Fibroblast of lung (primary cell): Measurements from ENCODE around the gene NCOA1. TPM values are rescaled to one million over a fixed set of nuclear protein-coding genes. Genes with fewer than 3 reads are reported as not detected.

Experiments used
- DNase-seq, 2 donors: peaks; one replicate each; pipeline versions ENCODE4 v3.0.0 to v3.0.0-alpha.2; 2010; ENCODE audit warnings: low read depth in 2 of 2
- H2AFZ ChIP-seq: 2 replicates; pipeline ENCODE4 v1.5.1; 2012; ENCODE audit warnings: low read length, control low read depth, inconsistent platforms
- H3K27ac ChIP-seq: 2 replicates; pipeline ENCODE4 v1.5.1; 2011; ENCODE audit warnings: low read length, control low read depth; ENCODE audit not compliant: insufficient read depth
- H3K27me3 ChIP-seq: 2 replicates; pipeline ENCODE4 v1.5.1; 2011; ENCODE audit warnings: mild to moderate bottlenecking, low read length; ENCODE audit not compliant: control insufficient read depth, insufficient read depth
- H3K36me3 ChIP-seq: 2 replicates; pipeline ENCODE4 v1.5.1; 2011; ENCODE audit warnings: low read length; ENCODE audit not compliant: control insufficient read depth, insufficient read depth
- H3K4me1 ChIP-seq: 2 replicates; pipeline ENCODE4 v1.5.1; 2011; ENCODE audit warnings: low read length; ENCODE audit not compliant: control insufficient read depth, insufficient read depth; ENCODE audit errors: extremely low read depth
- H3K4me2 ChIP-seq: 2 replicates; pipeline ENCODE4 v1.5.1; 2011; ENCODE audit warnings: low read length, control low read depth; ENCODE audit not compliant: insufficient read depth; ENCODE audit errors: extremely low read depth
- H3K4me3 ChIP-seq, 4 experiments: fragments of 200-600 bp in 1 of 4; sonication (generic) in 1 of 4; replicated peaks in 1 of 4; 2 replicates each; pipeline ENCODE4 v1.5.1; 2011 to 2016; ENCODE audit warnings: low read length in 4 of 4, low read depth in 3 of 4, mild to moderate bottlenecking in 3 of 4, control low read depth in 2 of 4, inconsistent platforms in 1 of 4, mixed read lengths in 1 of 4; ENCODE audit not compliant: insufficient read depth in 1 of 4; ENCODE audit errors: control extremely low read depth in 1 of 4
- H3K79me2 ChIP-seq: 2 replicates; pipeline ENCODE4 v1.5.1; 2012; ENCODE audit warnings: mild to moderate bottlenecking, low read length, inconsistent platforms; ENCODE audit not compliant: control insufficient read depth, insufficient read depth
- H3K9ac ChIP-seq: 2 replicates; pipeline ENCODE4 v1.5.1; 2011; ENCODE audit warnings: mild to moderate bottlenecking, low read length, control low read depth; ENCODE audit not compliant: insufficient read depth
- H3K9me3 ChIP-seq: 2 replicates; pipeline ENCODE4 v1.5.1; 2012; ENCODE audit warnings: low read depth, low read length; ENCODE audit not compliant: control insufficient read depth, insufficient read depth
- H4K20me1 ChIP-seq: 2 replicates; pipeline ENCODE4 v1.5.1; 2011; ENCODE audit warnings: low read length; ENCODE audit not compliant: control insufficient read depth, insufficient read depth; ENCODE audit errors: extremely low read depth
- CTCF ChIP-seq, 2 donors: IDR thresholded peaks in 1 of 2; conservative IDR thresholded peaks in 1 of 2; 1 replicate in 1 of 2; 2 replicates in 1 of 2; pipeline ENCODE4 v1.5.1; 2011 to 2012; ENCODE audit warnings: low read length in 2 of 2, control low read depth in 1 of 2, inconsistent platforms in 1 of 2, low read depth in 1 of 2, mild to moderate bottlenecking in 1 of 2
- EZH2 ChIP-seq: IDR thresholded peaks from 2 replicates; pipeline ENCODE4 v1.5.1; 2012; ENCODE audit warnings: low read length, control low read depth, mild to moderate bottlenecking; ENCODE audit errors: missing control alignments
- polyA plus RNA-seq, 2 donors: library from polyadenylated mRNA; depleted of rRNA in 1 of 2; stranded (reverse) in 1 of 2; unstranded in 1 of 2; fragments of >200 nt; gene quantifications; 2 replicates each; pipeline ENCODE4 v1.2.1, GENCODE V29; 2011 to 2012; ENCODE audit warnings: missing spikeins in 1 of 2
- total RNA-seq: library from RNA; depleted of rRNA; stranded (reverse); fragments of >200 nt; gene quantifications from 2 replicates; pipeline ENCODE4 v1.2.1, GENCODE V29; 2014

Gene NCOA1
- total and polyA plus RNA-seq, 2 donors (not counting 1 experiment from before 2014, with no cell fraction given) = 15.5 to 19.8 TPM

- Histone ChIP-seq H2AFZ (no peak overlapping the region), H3K9me3 (no peaks in the 10 kb centered on the region), H3K4me1 (peaks cover 2% of the 10 kb centered on the region), H3K27me3 (no peaks in the 10 kb centered on the region), H3K4me3 (no peak overlapping the region), H3K27ac (no peak overlapping the region), H3K79me2 (no peaks in the 10 kb centered on the region), H4K20me1 (no peaks in the 10 kb centered on the region), H3K36me3 (no peaks in the 10 kb centered on the region), H3K9ac (no peak overlapping the region), H3K4me2 (no peak overlapping the region)
- TF ChIP-seq EZH2 (no peak), CTCF (conservative IDR thresholded peaks at IDR 0.05 in 1 of 2, IDR thresholded peaks at IDR 0.05 in 1 of 2; ENCODE audit: low read depth in 1 of 2, low read length in 2 of 2) (no peak)
- DNase-seq = no peak
Observed at GRCh38 chr2:24514820-24515219, 23.8 kb downstream of the NCOA1 start.

- Histone ChIP-seq H3K4me1 (peaks cover 2% of the 10 kb centered on the region), H3K4me2 (no peak overlapping the region), H3K27me3 (no peaks in the 10 kb centered on the region), H3K36me3 (no peaks in the 10 kb centered on the region), H3K9me3 (no peaks in the 10 kb centered on the region), H3K79me2 (no peaks in the 10 kb centered on the region), H3K27ac (no peak overlapping the region), H3K4me3 (no peak overlapping the region), H4K20me1 (no peaks in the 10 kb centered on the region), H2AFZ (no peak overlapping the region), H3K9ac (no peak overlapping the region)
- no peak for TF ChIP-seq CTCF (conservative IDR thresholded peaks at IDR 0.05 in 1 of 2, IDR thresholded peaks at IDR 0.05 in 1 of 2; ENCODE audit: low read depth in 1 of 2, low read length in 2 of 2)
- TF ChIP-seq EZH2 = no peak
- DNase-seq = no peak
Observed at GRCh38 chr2:24515335-24515734, 24.3 kb downstream of the NCOA1 start.

GRCh38 chr2:24515831-24516230 lies 24.8 kb downstream of the NCOA1 start:
- TF ChIP-seq CTCF (conservative IDR thresholded peaks at IDR 0.05 in 1 of 2, IDR thresholded peaks at IDR 0.05 in 1 of 2; ENCODE audit: low read depth in 1 of 2, low read length in 2 of 2) = no peak
- Histone ChIP-seq H3K27ac (no peak overlapping the region), H3K4me1 (peaks cover 2% of the 10 kb centered on the region), H3K4me2 (no peak overlapping the region), H4K20me1 (no peaks in the 10 kb centered on the region), H3K79me2 (no peaks in the 10 kb centered on the region), H3K9ac (no peak overlapping the region), H3K27me3 (no peaks in the 10 kb centered on the region), H3K36me3 (no peaks in the 10 kb centered on the region), H3K4me3 (no peak overlapping the region), H3K9me3 (no peaks in the 10 kb centered on the region), H2AFZ (no peak overlapping the region)
- DNase-seq = no peak
